ENCODE data around the gene PPP2R5D.
A peak's percentile ranks its signal among the peaks of the same experiment; 100 is the strongest.

The PPP2R5D gene

DNA sequence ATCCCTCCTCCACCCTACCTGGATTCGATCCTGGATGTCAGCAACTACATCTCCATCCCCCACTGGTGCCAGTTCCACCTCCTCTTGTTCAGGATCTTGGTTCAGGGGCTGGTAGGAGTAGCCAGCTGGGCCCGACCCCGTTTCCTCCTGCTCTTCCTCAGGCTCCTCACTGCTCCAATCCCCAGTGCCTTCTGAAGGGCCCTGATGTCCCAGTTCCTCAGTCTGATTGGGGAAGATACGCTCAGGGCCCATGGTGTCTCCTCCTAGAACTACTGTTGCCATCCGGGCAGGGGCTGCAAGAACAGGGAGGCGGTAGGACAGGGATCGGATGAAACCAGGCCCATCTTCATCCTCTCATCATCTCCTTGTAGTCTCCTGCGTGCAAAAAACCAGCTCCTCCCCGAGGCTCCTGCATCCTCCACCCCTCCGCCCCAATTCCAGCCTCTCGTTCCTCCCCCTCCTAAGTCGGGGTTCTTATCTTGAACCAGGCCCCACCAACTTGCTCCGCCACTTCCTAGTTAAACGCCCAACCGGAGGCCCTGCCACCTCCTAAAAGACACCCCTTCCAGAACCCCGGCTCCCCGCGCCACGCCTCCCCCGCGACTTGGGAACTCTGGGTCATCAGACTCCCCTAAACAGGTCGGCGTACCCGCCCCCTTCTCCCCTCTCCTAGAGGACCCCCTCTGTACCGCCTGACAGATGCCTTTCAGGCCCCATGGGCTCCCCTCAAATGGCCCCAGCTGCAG, 28.9 kb downstream of the PPP2R5D start:
- peak overlapping the region; percentile 89 for H3K4me3 Mint-ChIP-seq
- peak overlapping the region; percentile 92 for H3K27ac Mint-ChIP-seq (ENCODE audit: low read depth)
- DNase-seq (ENCODE audit: low spot score in 2 of 2), result no peak
- peak; percentile 5 for ATAC-seq (replicated peaks; ENCODE audit: extremely low read depth, poor library complexity, severe bottlenecking)
- peaks cover 45% of the 10 kb centered on the region for H3K4me1 Mint-ChIP-seq
- peaks cover 12% of the 10 kb centered on the region for H3K36me3 Mint-ChIP-seq (ENCODE audit: insufficient read depth)
- no peaks in the 10 kb centered on the region for H3K9me3 Mint-ChIP-seq
- no peaks in the 10 kb centered on the region for H3K27me3 Mint-ChIP-seq

GRCh38 chr6:43013843-43014433, 29.6 kb downstream of the PPP2R5D start, which contains the start of the genes KLHDC3 and MEA1:
KLHDC3 (plus strand) TSS chr6:43014249; CDS start chr6:43017193, 2,944 bp downstream.
MEA1 (minus strand) TSS chr6:43013946; CDS start chr6:43013813, 133 bp downstream.
- Mint-ChIP-seq H3K27ac (ENCODE audit: low read depth) (peak within 1 kb of the TSS; percentile 92), H3K36me3 (ENCODE audit: insufficient read depth) (peaks cover 12% of the 10 kb centered on the region), H3K4me1 (peaks cover 45% of the 10 kb centered on the region), H3K9me3 (no peaks in the 10 kb centered on the region), H3K4me3 (peak within 1 kb of the TSS; percentile 89), H3K27me3 (no peaks in the 10 kb centered on the region)
- DNase-seq (ENCODE audit: low spot score in 2 of 2) (peak; percentile 90 to 98), ATAC-seq (replicated peaks; ENCODE audit: extremely low read depth, poor library complexity, severe bottlenecking) (peak; percentile 98)

DNA sequence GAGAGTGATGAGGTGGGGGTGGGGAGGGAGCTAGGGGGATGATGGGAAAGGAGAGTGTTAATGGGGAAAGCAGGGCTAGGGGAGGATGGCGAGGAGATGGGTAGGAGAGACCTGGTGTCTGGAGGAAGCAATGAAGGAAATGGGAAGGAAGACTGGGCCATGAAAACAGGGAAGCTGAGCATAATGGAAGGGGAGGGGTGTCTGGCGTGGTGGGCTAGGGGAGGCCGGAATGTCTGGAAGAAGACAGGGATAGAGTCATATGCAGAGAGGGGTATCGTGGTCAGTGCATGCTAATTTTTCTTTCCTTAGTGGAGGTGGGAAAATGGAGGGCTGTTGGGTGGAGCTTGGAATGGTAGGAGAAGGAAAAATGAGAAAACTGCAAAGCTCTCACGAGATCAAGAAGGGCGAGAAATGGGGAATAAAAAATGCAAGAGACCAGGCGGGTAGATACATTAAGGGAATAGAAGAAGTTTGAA, 30.1 kb downstream of the PPP2R5D start:
- no peaks in the 10 kb centered on the region for H3K27me3 Mint-ChIP-seq
- ATAC-seq (replicated peaks; ENCODE audit: extremely low read depth, poor library complexity, severe bottlenecking) (no peak), DNase-seq (ENCODE audit: low spot score in 2 of 2) (no peak)
- no peaks in the 10 kb centered on the region for H3K9me3 Mint-ChIP-seq
- peaks cover 12% of the 10 kb centered on the region for H3K36me3 Mint-ChIP-seq (ENCODE audit: insufficient read depth)
- peak overlapping the region; percentile 92 for H3K27ac Mint-ChIP-seq (ENCODE audit: low read depth)
- H3K4me1 Mint-ChIP-seq, result peaks cover 45% of the 10 kb centered on the region
- peak overlapping the region; percentile 89 for H3K4me3 Mint-ChIP-seq

- ATAC-seq (replicated peaks; ENCODE audit: extremely low read depth, poor library complexity, severe bottlenecking) (no peak), DNase-seq (ENCODE audit: low spot score in 2 of 2) (no peak)
- H3K36me3 Mint-ChIP-seq (ENCODE audit: insufficient read depth), result peaks cover 12% of the 10 kb centered on the region
- peak overlapping the region; percentile 89 for H3K4me3 Mint-ChIP-seq
- H3K27ac Mint-ChIP-seq (ENCODE audit: low read depth), result no peak overlapping the region
- H3K4me1 Mint-ChIP-seq, result peaks cover 43% of the 10 kb centered on the region
- no peaks in the 10 kb centered on the region for H3K9me3 Mint-ChIP-seq
- no peaks in the 10 kb centered on the region for H3K27me3 Mint-ChIP-seq
Measured at GRCh38 chr6:43016176-43016942, 32.0 kb downstream of the PPP2R5D start.

DNA sequence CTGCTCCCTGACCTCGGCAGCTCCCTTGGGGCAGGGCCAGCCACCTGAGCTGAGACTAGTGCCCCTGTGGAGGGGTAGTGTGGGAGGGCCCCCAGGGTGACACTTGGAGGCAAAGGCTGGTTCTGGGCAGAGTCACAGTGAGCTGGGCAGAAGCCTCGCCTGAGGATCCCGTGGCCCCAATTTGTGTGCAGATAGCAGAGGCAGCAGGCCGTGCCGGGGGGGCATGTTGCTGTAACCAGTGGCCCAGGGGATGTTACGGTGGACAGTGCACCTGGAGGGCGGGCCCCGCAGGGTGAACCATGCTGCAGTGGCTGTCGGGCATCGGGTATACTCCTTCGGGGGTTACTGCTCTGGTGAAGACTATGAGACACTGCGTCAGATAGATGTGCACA, 32.6 kb downstream of the PPP2R5D start:
- Mint-ChIP-seq H3K36me3 (ENCODE audit: insufficient read depth) (peaks cover 8% of the 10 kb centered on the region), H3K27ac (ENCODE audit: low read depth) (no peak overlapping the region), H3K9me3 (no peaks in the 10 kb centered on the region), H3K27me3 (no peaks in the 10 kb centered on the region), H3K4me3 (no peak overlapping the region), H3K4me1 (peaks cover 42% of the 10 kb centered on the region)
- ATAC-seq (replicated peaks; ENCODE audit: extremely low read depth, poor library complexity, severe bottlenecking), result no peak
- DNase-seq (ENCODE audit: low spot score in 2 of 2), result no peak

GRCh38 chr6:43019152-43019551, 34.8 kb downstream of the PPP2R5D start:
- Mint-ChIP-seq H3K27ac (ENCODE audit: low read depth) (no peak overlapping the region), H3K9me3 (no peaks in the 10 kb centered on the region), H3K36me3 (ENCODE audit: insufficient read depth) (peaks cover 10% of the 10 kb centered on the region), H3K4me3 (peak overlapping the region; percentile 5), H3K27me3 (no peaks in the 10 kb centered on the region), H3K4me1 (peaks cover 29% of the 10 kb centered on the region)
- DNase-seq (ENCODE audit: low spot score in 2 of 2) (no peak), ATAC-seq (replicated peaks; ENCODE audit: extremely low read depth, poor library complexity, severe bottlenecking) (no peak)

DNA sequence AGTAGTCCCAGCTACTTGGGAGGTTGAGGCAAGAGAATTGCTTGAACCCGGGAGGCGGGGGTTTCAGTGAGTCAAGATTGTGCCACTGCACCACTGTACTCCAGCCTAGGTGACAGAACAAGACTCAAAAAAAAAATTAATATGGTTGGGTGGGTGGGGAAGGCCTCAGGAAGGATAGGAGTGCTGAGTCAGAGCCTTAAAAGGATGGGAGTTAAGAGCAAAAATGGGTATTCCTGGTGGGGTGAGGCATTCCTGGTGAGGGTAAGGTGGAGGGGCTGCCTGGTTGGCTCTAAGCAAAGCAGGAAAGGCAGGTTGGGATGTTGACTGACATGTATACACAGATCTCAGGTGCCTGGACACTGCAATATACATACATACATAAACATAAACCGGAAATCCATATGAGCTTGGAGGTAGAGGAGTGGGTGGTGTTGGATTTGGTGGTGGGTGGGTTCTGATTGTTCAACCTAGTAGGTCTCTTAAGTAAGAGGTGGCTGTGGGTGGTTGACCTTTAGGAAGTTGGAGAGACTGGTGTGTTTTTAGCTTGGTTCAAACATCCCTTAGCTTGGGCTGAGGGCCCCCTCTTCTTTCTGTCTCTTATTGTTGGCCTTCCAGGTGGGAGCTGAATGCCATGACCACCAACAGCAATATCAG, 35.8 kb downstream of the PPP2R5D start:
- Mint-ChIP-seq H3K4me1 (peaks cover 27% of the 10 kb centered on the region), H3K4me3 (peak overlapping the region; percentile 45), H3K36me3 (ENCODE audit: insufficient read depth) (peaks cover 18% of the 10 kb centered on the region), H3K27ac (ENCODE audit: low read depth) (no peak overlapping the region), H3K9me3 (no peaks in the 10 kb centered on the region), H3K27me3 (no peaks in the 10 kb centered on the region)
- DNase-seq (ENCODE audit: low spot score in 2 of 2) (no peak), ATAC-seq (replicated peaks; ENCODE audit: extremely low read depth, poor library complexity, severe bottlenecking) (no peak)

DNA sequence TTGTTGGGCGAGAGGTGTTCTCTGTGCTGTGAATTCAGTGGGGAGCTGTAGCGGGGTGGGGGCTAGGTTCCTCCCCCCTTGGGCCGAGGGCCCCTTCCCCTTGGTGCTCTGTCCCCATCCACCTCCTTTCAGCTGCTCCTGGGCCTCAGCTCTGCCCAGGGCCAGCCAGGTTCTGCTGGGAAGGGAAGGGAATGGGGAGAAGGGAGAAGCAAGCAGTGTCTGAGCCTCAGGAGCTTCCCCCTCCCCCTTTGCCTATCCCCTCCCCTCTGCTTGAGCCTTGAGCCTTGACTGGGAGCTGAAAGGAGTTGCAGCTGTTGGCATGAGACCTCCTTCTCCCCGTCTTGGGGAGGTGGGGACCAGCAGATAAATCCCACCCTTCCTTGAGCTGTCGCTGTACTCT, 36.5 kb downstream of the PPP2R5D start:
- no peaks in the 10 kb centered on the region for H3K9me3 Mint-ChIP-seq
- ATAC-seq (replicated peaks; ENCODE audit: extremely low read depth, poor library complexity, severe bottlenecking) (no peak), DNase-seq (ENCODE audit: low spot score in 2 of 2) (no peak)
- peak overlapping the region; percentile 89 for H3K4me3 Mint-ChIP-seq
- no peak overlapping the region for H3K27ac Mint-ChIP-seq (ENCODE audit: low read depth)
- peaks cover 26% of the 10 kb centered on the region for H3K4me1 Mint-ChIP-seq
- no peaks in the 10 kb centered on the region for H3K27me3 Mint-ChIP-seq
- H3K36me3 Mint-ChIP-seq (ENCODE audit: insufficient read depth), result peaks cover 24% of the 10 kb centered on the region

DNA sequence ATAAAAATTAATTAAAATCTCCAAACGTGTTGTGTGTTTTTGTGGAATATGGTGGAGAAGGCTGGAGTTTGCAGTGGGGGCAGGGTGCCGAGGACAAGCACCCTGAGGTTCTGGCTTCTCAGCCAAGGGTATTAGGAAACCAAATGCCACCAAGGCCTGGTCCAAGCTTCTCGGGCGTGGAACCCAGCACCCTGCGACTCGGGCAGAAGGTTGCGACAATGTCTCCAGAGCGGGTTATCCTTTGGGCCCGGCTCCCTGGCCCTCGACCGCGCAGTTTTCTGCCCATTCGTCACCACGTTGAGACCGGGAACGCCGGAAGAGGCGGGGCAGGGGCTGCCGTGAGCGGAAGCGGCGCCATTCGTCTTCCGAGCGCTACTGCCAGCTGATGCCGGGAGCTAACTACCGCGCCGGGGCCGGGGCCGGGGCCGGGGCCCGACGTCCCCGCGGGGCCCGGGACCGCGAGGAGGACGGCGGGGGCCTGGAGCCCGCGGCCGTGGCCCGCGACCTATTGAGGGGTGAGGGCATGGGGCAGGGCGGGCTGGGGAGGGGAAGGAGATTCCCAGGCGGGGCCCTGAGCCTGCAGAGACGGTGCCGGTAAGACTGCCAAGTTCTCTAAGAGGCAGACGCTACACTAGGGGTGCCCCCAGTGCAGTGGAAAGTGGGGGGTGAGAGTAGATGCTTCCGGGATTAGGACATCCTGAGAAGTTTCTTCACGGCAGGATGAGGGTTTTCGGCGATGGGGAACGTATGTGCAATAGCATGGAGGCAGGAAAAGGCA, 37.1 kb downstream of the PPP2R5D start, which contains the start of gene RRP36:
RRP36 (plus strand) TSS at position 354 of the 778 bp plus-strand sequence; CDS start at position 386, 32 bp downstream.
- peaks cover 21% of the 10 kb centered on the region for H3K4me1 Mint-ChIP-seq

GRCh38 chr6:43024436-43024835, 40.1 kb downstream of the PPP2R5D start:
- ATAC-seq (replicated peaks; ENCODE audit: extremely low read depth, poor library complexity, severe bottlenecking) (no peak), DNase-seq (ENCODE audit: low spot score in 2 of 2) (no peak)
- no peak overlapping the region for H3K4me3 Mint-ChIP-seq
- H3K9me3 Mint-ChIP-seq, result no peaks in the 10 kb centered on the region
- H3K4me1 Mint-ChIP-seq, result peaks cover 30% of the 10 kb centered on the region
- peak overlapping the region; percentile 24 for H3K27ac Mint-ChIP-seq (ENCODE audit: low read depth)
- H3K27me3 Mint-ChIP-seq, result no peaks in the 10 kb centered on the region
- H3K36me3 Mint-ChIP-seq (ENCODE audit: insufficient read depth), result peaks cover 47% of the 10 kb centered on the region

More for the DNA sequence above, 37.1 kb downstream of the PPP2R5D start, which contains the start of gene RRP36:
- H3K36me3 Mint-ChIP-seq (ENCODE audit: insufficient read depth), result peaks cover 28% of the 10 kb centered on the region
- no peaks in the 10 kb centered on the region for H3K27me3 Mint-ChIP-seq
- H3K27ac Mint-ChIP-seq (ENCODE audit: low read depth), result peak within 1 kb of the TSS; percentile 58
- H3K4me3 Mint-ChIP-seq, result peak within 1 kb of the TSS; percentile 89
- ATAC-seq (replicated peaks; ENCODE audit: extremely low read depth, poor library complexity, severe bottlenecking), result peak; percentile 78
- no peaks in the 10 kb centered on the region for H3K9me3 Mint-ChIP-seq
- peak; percentile 28 to 31 for DNase-seq (ENCODE audit: low spot score in 2 of 2)

DNA sequence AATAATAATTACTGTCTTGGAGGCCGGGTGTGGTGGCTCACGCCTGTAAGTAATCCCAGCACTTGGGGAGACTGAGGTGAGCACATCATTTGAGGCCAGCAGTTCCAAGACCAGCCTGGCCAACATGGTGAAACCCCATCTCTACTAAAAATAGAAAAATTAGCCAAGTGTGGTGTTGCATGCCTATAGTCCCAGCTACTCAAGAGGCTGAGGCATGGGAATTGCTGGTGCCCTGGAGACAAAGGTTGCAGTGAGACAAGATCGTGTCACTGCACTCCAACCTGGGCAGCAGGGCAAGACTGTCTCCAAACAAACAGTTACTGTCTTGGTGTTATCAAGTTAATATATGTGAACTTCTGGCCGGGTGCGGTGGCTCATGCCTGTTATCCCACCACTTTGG, 42.0 kb downstream of the PPP2R5D start:
- DNase-seq (ENCODE audit: low spot score in 2 of 2) (no peak), ATAC-seq (replicated peaks; ENCODE audit: extremely low read depth, poor library complexity, severe bottlenecking) (no peak)
- Mint-ChIP-seq H3K4me3 (no peak overlapping the region), H3K27ac (ENCODE audit: low read depth) (peak overlapping the region; percentile 26), H3K27me3 (no peaks in the 10 kb centered on the region), H3K36me3 (ENCODE audit: insufficient read depth) (peaks cover 63% of the 10 kb centered on the region), H3K9me3 (no peaks in the 10 kb centered on the region), H3K4me1 (peaks cover 30% of the 10 kb centered on the region)

Measured in central memory CD8-positive, alpha-beta T cell (primary cell).